GM12878 (cell line): ENCODE measurements around the gene TBC1D5. TPM values are rescaled to one million over a fixed set of nuclear protein-coding genes. Genes with fewer than 3 reads are reported as not detected.

Experiments used
- ATAC-seq: fragments of 200-7000 bp; cut with Tn5 transposase; 3 replicates; pipeline ENCODE4 v1.9.1; 2020; ENCODE audit warnings: mild to moderate bottlenecking, moderate library complexity
- BruUV-seq: library from RNA; stranded (reverse); fragments of 400-500 nt; replicated peaks from 2 replicates; lab custom pipeline; 2021; lab: Mats Ljungman, UMichigan
- CTCF ChIA-PET: fragments of 300-600 bp; sonication (Branson Sonifier 250); formaldehyde crosslinking; extraction: SDS; loops from one replicate; lab custom pipeline; 2021; ENCODE audit warnings: inconsistent platforms; lab: Yijun Ruan, JAX
- POLR2A ChIA-PET: fragments of 350-600 bp; formaldehyde crosslinking; extraction: SDS; loops from one replicate; lab custom pipeline; 2021; ENCODE audit warnings: inconsistent platforms; lab: Charles Lee
- RAD21 ChIA-PET: fragments of 300-600 bp; sonication (Branson Sonifier 250); formaldehyde crosslinking; loops from one replicate; lab custom pipeline; 2023; ENCODE audit warnings: antibody characterized with exemption; ENCODE audit not compliant: unreplicated experiment; lab: Charles Lee
- SMC1A ChIA-PET: fragments of 300-600 bp; sonication (Branson Sonifier 250); formaldehyde crosslinking; loops from one replicate; lab custom pipeline; 2023; ENCODE audit not compliant: unreplicated experiment, uncharacterized antibody; lab: Charles Lee
- DNase-seq: peaks from one replicate; pipeline ENCODE4 v3.0.0-alpha.2; 2011; ENCODE audit warnings: low read depth, low spot score
- FAIRE-seq: peaks from 3 replicates; lab custom pipeline; 2011; peaks lifted over from hg19 to GRCh38; lab: Jason Lieb, UNC
- H2AFZ ChIP-seq: 2 replicates; pipeline ENCODE4 v1.6.0; 2011; ENCODE audit warnings: low read depth, low read length, control low read depth; ENCODE audit not compliant: control insufficient read depth
- H3K27ac ChIP-seq: 2 replicates; pipeline ENCODE4 v1.5.1; 2011; ENCODE audit warnings: control low read depth; ENCODE audit not compliant: control insufficient read depth, insufficient read depth
- H3K27me3 ChIP-seq, 2 experiments: replicated peaks in 1 of 2; 2 replicates each; pipeline versions ENCODE4 v1.6.0 to v1.6.1; 2011; ENCODE audit warnings: low read length in 1 of 2; ENCODE audit not compliant: control insufficient read depth in 2 of 2, insufficient read depth in 2 of 2
- H3K36me3 ChIP-seq, 2 experiments: 2 replicates each; pipeline ENCODE4 v1.5.1; 2011; ENCODE audit warnings: low read length in 1 of 2; ENCODE audit not compliant: control insufficient read depth in 2 of 2, insufficient read depth in 2 of 2
- H3K4me1 ChIP-seq: 2 replicates; pipeline ENCODE4 v1.6.1; 2011; ENCODE audit warnings: mild to moderate bottlenecking, low read length, moderate library complexity, mixed read lengths; ENCODE audit not compliant: control insufficient read depth, insufficient read depth
- H3K4me2 ChIP-seq: 2 replicates; pipeline ENCODE4 v1.6.0; 2011; ENCODE audit warnings: control low read depth; ENCODE audit not compliant: control insufficient read depth, insufficient read depth
- H3K4me3 ChIP-seq: fragments of 200-600 bp; sonication (generic); 2 replicates; pipeline ENCODE4 v1.5.1; 2016
- H3K79me2 ChIP-seq: 2 replicates; pipeline ENCODE4 v1.6.0; 2011; ENCODE audit warnings: low read length; ENCODE audit not compliant: control insufficient read depth, insufficient read depth
- H3K9ac ChIP-seq: 2 replicates; pipeline ENCODE4 v1.8.0; 2011; ENCODE audit warnings: low read length, control low read depth, mixed read lengths; ENCODE audit not compliant: control insufficient read depth, insufficient read depth
- H3K9me3 ChIP-seq: replicated peaks from 3 replicates; pipeline ENCODE4 v1.5.1; 2011; ENCODE audit warnings: mild to moderate bottlenecking, low read length; ENCODE audit not compliant: control insufficient read depth, insufficient read depth
- H4K20me1 ChIP-seq: 2 replicates; pipeline ENCODE4 v1.6.0; 2011; ENCODE audit not compliant: control insufficient read depth, insufficient read depth
- BMI1 ChIP-seq: fragments of 450-650 bp; IDR thresholded peaks from 2 replicates; pipeline ENCODE4 v1.6.1; 2016; ENCODE audit warnings: mild to moderate bottlenecking, moderate library complexity, borderline replicate concordance
- CBFB ChIP-seq: IDR thresholded peaks from 2 replicates; pipeline ENCODE4 v1.6.1; 2016; ENCODE audit warnings: antibody characterized with exemption, low read depth
- CEBPB ChIP-seq, 2 experiments: fragments of 150-350 bp in 1 of 2; IDR thresholded peaks; 2 replicates each; pipeline ENCODE4 v1.6.1; 2012 to 2014; ENCODE audit warnings: low read depth in 2 of 2, low read length in 2 of 2, borderline replicate concordance in 1 of 2, inconsistent platforms in 1 of 2
- E4F1 ChIP-seq: fragments of 450-650 bp; IDR thresholded peaks from 2 replicates; pipeline ENCODE4 v1.6.1; 2018; ENCODE audit warnings: borderline replicate concordance, mild to moderate bottlenecking; ENCODE audit not compliant: partially characterized antibody
- ELK1 ChIP-seq: IDR thresholded peaks from 2 replicates; pipeline ENCODE4 v1.6.1; 2012; ENCODE audit warnings: low read depth, low read length, improper control_type of control experiment
- ESRRA ChIP-seq: IDR thresholded peaks from 2 replicates; pipeline ENCODE4 v1.6.1; 2012; ENCODE audit warnings: mild to moderate bottlenecking, low read length, improper control_type of control experiment
- IRF4 ChIP-seq: IDR thresholded peaks from 2 replicates; pipeline ENCODE4 v1.6.1; 2011; ENCODE audit warnings: low read depth, low read length
- MYB ChIP-seq: fragments of 150-350 bp; IDR thresholded peaks from 2 replicates; pipeline ENCODE4 v1.6.1; 2014; ENCODE audit warnings: mild to moderate bottlenecking, low read depth, low read length, borderline replicate concordance
- NR2C2 ChIP-seq: IDR thresholded peaks from 2 replicates; pipeline ENCODE4 v1.6.1; 2011; ENCODE audit warnings: borderline replicate concordance, low read depth; ENCODE audit not compliant: control insufficient read depth, insufficient read length
- POLR2AphosphoS5 ChIP-seq: IDR thresholded peaks from 2 replicates; pipeline ENCODE4 v1.6.1; 2011; ENCODE audit warnings: mild to moderate bottlenecking, low read length, inconsistent platforms
- RELA ChIP-seq: fragments of 450-650 bp; IDR thresholded peaks from 2 replicates; pipeline ENCODE4 v1.8.0; 2014; ENCODE audit warnings: borderline replicate concordance; ENCODE audit not compliant: partially characterized antibody
- RFX5 ChIP-seq: IDR thresholded peaks from 2 replicates; pipeline ENCODE4 v1.6.1; 2011; ENCODE audit warnings: low read depth, low read length, improper control_type of control experiment
- TAF1 ChIP-seq: IDR thresholded peaks from 2 replicates; pipeline ENCODE4 v1.6.1; 2011; ENCODE audit warnings: mild to moderate bottlenecking, low read depth, low read length, borderline replicate concordance
- TBL1XR1 ChIP-seq: IDR thresholded peaks from 2 replicates; pipeline ENCODE4 v1.6.1; 2012; ENCODE audit warnings: low read depth, low read length, improper control_type of control experiment
- ZBTB4 ChIP-seq: fragments of 450-650 bp; formaldehyde crosslinking; IDR thresholded peaks from 2 replicates; pipeline ENCODE4 v1.4.0; 2022; ENCODE audit warnings: mild to moderate bottlenecking, moderate library complexity
- ZNF274 ChIP-seq: IDR thresholded peaks from one replicate; pipeline ENCODE4 v1.8.0; 2011; ENCODE audit not compliant: insufficient read length, insufficient read depth
- in situ Hi-C: fragments of 300-500 bp; cut with MboI; formaldehyde crosslinking; loops from 9 replicates; pipeline ENCODE4 v1.14.3; 2018; ENCODE audit warnings: mixed read lengths
- intact Hi-C: fragments of 100-400 bp; cut with micrococcal nuclease; formaldehyde crosslinking; loops from one replicate; pipeline ENCODE4 v1.14.2; 2022; ENCODE audit not compliant: unreplicated experiment
- polyA plus RNA-seq, 11 experiments: library from polyadenylated mRNA; depleted of rRNA in 4 of 11; unstranded in 6 of 11; stranded (reverse) in 5 of 11; fragments of >200 nt; fragmentation: Nextera tagmentation in 4 of 11; fragmentation: Illumina TruSeq in 1 of 11; extraction: Ambion mirVana in 4 of 11; extraction: Trizol in 1 of 11; gene quantifications; 1 replicate in 1 of 11; 2 replicates in 10 of 11; pipeline versions ENCODE4 v1.2.1 to v1.2.3, GENCODE V29; 2011 to 2016; ENCODE audit warnings: inconsistent platforms in 2 of 11, missing spikeins in 2 of 11, low read depth in 1 of 11
- total RNA-seq, 4 experiments: library from RNA; depleted of rRNA in 3 of 4; stranded (reverse); fragments of >200 nt in 3 of 4; fragmentation: Illumina TruSeq in 1 of 4; extraction: Trizol in 1 of 4; gene quantifications; 2 replicates each; pipeline versions ENCODE4 v1.2.1 to v1.2.3, GENCODE V29; 2013 to 2021
- TF ChIP-seq, protein P1 (sequence below): fragments of 450-650 bp; IDR thresholded peaks from 2 replicates; pipeline ENCODE4 v1.6.1; 2016; ENCODE audit warnings: mild to moderate bottlenecking

TBC1D5 gene
- total and polyA plus RNA-seq, 10 of the 15 experiments (the other 5 are each of a cell fraction or from before 2014, with no cell fraction given), result 5.5 to 61.0 (median 43.8) TPM

- Histone ChIP-seq H3K4me2 (no peak overlapping the region), H4K20me1 (no peaks in the 10 kb centered on the region), H3K27me3 (no peaks in the 10 kb centered on the region)
- SMC1A ChIA-PET, result interaction anchor here (2.5 kb wide), 1 partner anchor 80 kb away, joined by 7 read pairs; no protein-coding TSS in a partner anchor
- intact Hi-C loops, result no loop called here
- CTCF ChIA-PET, result interaction anchor here (0.6 to 1.5 kb wide), 2 partner anchors 14 to 16 kb away, joined by 3 read pairs; no protein-coding TSS in a partner anchor
- ATAC-seq, result no peak
- POLR2A ChIA-PET, result no interaction called here
- no peak for TF ChIP-seq RELA
- TF ChIP-seq CBFB, result no peak
- TF ChIP-seq, protein P1, sequence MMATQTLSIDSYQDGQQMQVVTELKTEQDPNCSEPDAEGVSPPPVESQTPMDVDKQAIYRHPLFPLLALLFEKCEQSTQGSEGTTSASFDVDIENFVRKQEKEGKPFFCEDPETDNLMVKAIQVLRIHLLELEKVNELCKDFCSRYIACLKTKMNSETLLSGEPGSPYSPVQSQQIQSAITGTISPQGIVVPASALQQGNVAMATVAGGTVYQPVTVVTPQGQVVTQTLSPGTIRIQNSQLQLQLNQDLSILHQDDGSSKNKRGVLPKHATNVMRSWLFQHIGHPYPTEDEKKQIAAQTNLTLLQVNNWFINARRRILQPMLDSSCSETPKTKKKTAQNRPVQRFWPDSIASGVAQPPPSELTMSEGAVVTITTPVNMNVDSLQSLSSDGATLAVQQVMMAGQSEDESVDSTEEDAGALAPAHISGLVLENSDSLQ, result no peak
- TF ChIP-seq ZBTB4 (CRISPR knock-in tag), result no peak
- no peak for TF ChIP-seq NR2C2
- TF ChIP-seq BMI1, result no peak
- no peak for TF ChIP-seq ZNF274
- no peak for TF ChIP-seq TAF1
- no peak for TF ChIP-seq MYB
- TF ChIP-seq IRF4, result no peak
- no peak for TF ChIP-seq ELK1
- TF ChIP-seq POLR2AphosphoS5, result no peak
- no peak for TF ChIP-seq TBL1XR1
- TF ChIP-seq E4F1, result no peak
- TF ChIP-seq CEBPB (IDR thresholded peaks at IDR 0.05; ENCODE audit: borderline replicate concordance in 1 of 2, low read depth in 2 of 2, low read length in 2 of 2), result no peak
- TF ChIP-seq ESRRA, result no peak
- TF ChIP-seq RFX5, result no peak
- TF ChIP-seq, all 136 proteins: peak for 0
- Histone ChIP-seq H3K27ac (no peak overlapping the region), H2AFZ (no peak overlapping the region), H3K9ac (no peak overlapping the region), H3K4me3 (no peak overlapping the region), H3K36me3 (no peaks in the 10 kb centered on the region), H3K79me2 (no peaks in the 10 kb centered on the region), H3K4me1 (0 out of 2 replicates have a peak, but pooled peaks cover 3% of the 10 kb centered on the region), H3K9me3 (no peaks in the 10 kb centered on the region)
- no peak for FAIRE-seq
- no peak for DNase-seq
- BruUV-seq, result no TSS peak
- RAD21 ChIA-PET, result interaction anchor here (1.7 kb wide), 1 partner anchor 93 kb away, joined by 4 read pairs; no protein-coding TSS in a partner anchor
- in situ Hi-C loops, result no loop called here
Measured at GRCh38 chr3:17320266-17320665, 422.2 kb downstream of the TBC1D5 start.
